Heart right ventricle (tissue), 16 donors: ENCODE results near the gene TDRD3. TPM values are rescaled to one million over a fixed set of nuclear protein-coding genes. Genes with fewer than 3 reads are reported as not detected.

ENCODE experiments used
- ATAC-seq, 8 donors: fragments of 200-7000 bp; cut with Tn5 transposase; one replicate each; pipeline ENCODE4 v1.9.1; 2020; ENCODE audit warnings: mild to moderate bottlenecking in 8 of 8, moderate library complexity in 8 of 8, moderate number of reproducible peaks in 1 of 8
- DNase-seq, 2 donors: peaks; one replicate each; pipeline ENCODE4 v3.0.0-alpha.2; 2020
- H3K27ac ChIP-seq, 10 donors: fragments of 200-600 bp; sonication (generic) in 2 of 10; one replicate each; pipeline versions ENCODE4 v1.5.0 to v1.8.0; 2020 to 2022; ENCODE audit warnings: mild to moderate bottlenecking in 3 of 10
- H3K27me3 ChIP-seq, 7 donors: fragments of 200-600 bp; one replicate each; pipeline ENCODE4 v1.8.0; 2021 to 2022; ENCODE audit warnings: mild to moderate bottlenecking in 2 of 7
- H3K36me3 ChIP-seq, 9 donors: fragments of 200-600 bp; sonication (generic) in 1 of 9; one replicate each; pipeline versions ENCODE4 v1.5.0 to v1.8.0; 2020 to 2022; ENCODE audit warnings: mild to moderate bottlenecking in 2 of 9
- H3K4me1 ChIP-seq, 9 donors: fragments of 200-600 bp; sonication (generic) in 1 of 9; one replicate each; pipeline versions ENCODE4 v1.5.0 to v1.8.0; 2020 to 2022; ENCODE audit warnings: mild to moderate bottlenecking in 4 of 9
- H3K4me3 ChIP-seq, 10 donors: fragments of 200-600 bp; sonication (generic) in 2 of 10; one replicate each; pipeline versions ENCODE4 v1.5.0 to v1.8.0; 2020 to 2022; ENCODE audit warnings: mild to moderate bottlenecking in 7 of 10, moderate library complexity in 2 of 10
- H3K9me3 ChIP-seq, 11 donors: fragments of 200-600 bp in 10 of 11; sonication (generic) in 2 of 11; one replicate each; pipeline versions ENCODE4 v1.5.0 to v1.8.0; 2013 to 2022; ENCODE audit warnings: mild to moderate bottlenecking in 2 of 11, control low read depth in 1 of 11, moderate library complexity in 1 of 11
- CTCF ChIP-seq, 9 donors: fragments of 200-600 bp; sonication (generic) in 2 of 9; IDR thresholded peaks; one replicate each; pipeline versions ENCODE4 v1.5.0 to v1.8.0; 2021 to 2022; ENCODE audit warnings: antibody characterized with exemption in 9 of 9, mild to moderate bottlenecking in 5 of 9, moderate library complexity in 1 of 9
- WGBS, 2 donors: extraction: QIAGEN DNeasy Blood & Tissue Kit; methylation state at CpG; one replicate each; pipeline ENCODE4 v1.1.7; 2013; ENCODE audit warnings: inconsistent platforms in 1 of 2; 5-methylcytosine and 5-hydroxymethylcytosine counted together
- intact Hi-C, 10 donors: fragments of 100-400 bp; cut with DNase I; formaldehyde crosslinking; loops; one replicate each; pipeline versions ENCODE4 v1.11.1 to v1.14.2; 2022
- polyA plus RNA-seq, 2 donors: library from polyadenylated mRNA; stranded (reverse); fragments of 200-250 nt; gene quantifications; one replicate each; pipeline ENCODE4 v1.2.3, GENCODE V29; 2013
- total RNA-seq, 10 donors: library from RNA; stranded (reverse); fragmentation: NEBNext Ultra II Directional in 3 of 10; extraction: Animal tissue kit (Norgen Biotek cat#: 25700) in 3 of 10; gene quantifications; one replicate each; pipeline versions ENCODE4 v1.2.1 to v1.2.4, GENCODE V29; 2021 to 2023
- donor health status: Arrhythmogenic right ventricular cardiomyopathy.
- donor health status: ischemic (EF 13 %, LVEDD 7.1; RV severe dilation, severe dysfunction).
- donor health status: healthy with polysubstance abuse.
- donor health status: DM: no; HTN: yes; CAD: no.
- donor health status: DM: no; HTN: no; CAD: no.
- donor health status: ischemic (EF 25% LVEDD 6.9; RV normal size, moderate dysfunction).
- donor health status: ischemic (EF 25% LVEDD 5.7; RV mildly dilated, moderate dysfunction).
- donor health status: healthy.
- donor health status: DM: yes; HTN: yes; CAD: no.
- donor health status: Ischemic cardiomyopathy.
- donor health status: ischemic (EF 35%, LVEDD 5.7; RV mildly dilated, moderate dysfunction).
- donor health status: nonischemic (EF 11% LVEDD 7.7; RV severe dilation, severe dysfunction).
- donor health status: DM: yes; HTN: yes; CAD: no.
- donor health status: PGD.
- donor health status: ischemic (EF 29% LVEDD 5.4; RV normal size, mild dysfunction).
- donor health status: nonischemic (EF 23%, LVEDD 6.1; RV moderate dilation, normal function).

Gene TDRD3
- total and polyA plus RNA-seq, 12 donors: 9.8 to 60.7 (median 47.2) TPM

GRCh38 chr13:60511637-60512036, 114.6 kb downstream of the TDRD3 start:
- ATAC-seq (no peak), DNase-seq (no peak)
- WGBS, 2 donors: 91% methylated on average over 2 of the region's 2 CpGs
- peaks cover 0 to 70% (median 31%) of the 10 kb centered on the region in 9 donors for H3K36me3 ChIP-seq
- no peaks in the 10 kb centered on the region for H3K27me3 ChIP-seq
- no peaks in the 10 kb centered on the region for H3K4me1 ChIP-seq
- peaks cover 0 to 11% (median 0%) of the 10 kb centered on the region in 11 donors for H3K9me3 ChIP-seq
- H3K4me3 ChIP-seq: no peak overlapping the region
- no peak for TF ChIP-seq CTCF (IDR thresholded peaks at IDR 0.05)
- intact Hi-C loops: no loop called here
- H3K27ac ChIP-seq: no peak overlapping the region

GRCh38 chr13:60514891-60515290, 117.9 kb downstream of the TDRD3 start:
- Histone ChIP-seq H3K27me3 (no peaks in the 10 kb centered on the region), H3K4me1 (no peaks in the 10 kb centered on the region), H3K27ac (no peak overlapping the region), H3K9me3 (peaks cover 0 to 11% (median 0%) of the 10 kb centered on the region in 11 donors), H3K4me3 (no peak overlapping the region), H3K36me3 (peaks cover 0 to 89% (median 31%) of the 10 kb centered on the region in 9 donors)
- DNase-seq (no peak), ATAC-seq (no peak)
- intact Hi-C loops: no loop called here
- no peak for TF ChIP-seq CTCF (IDR thresholded peaks at IDR 0.05)
- 99 to 100% methylated on average over 1 of the region's 1 CpG for WGBS, 2 donors

GRCh38 chr13:60519496-60519895, 122.5 kb downstream of the TDRD3 start:
- intact Hi-C loops: no loop called here
- ATAC-seq: no peak
- TF ChIP-seq CTCF (IDR thresholded peaks at IDR 0.05): no peak
- H3K4me1 ChIP-seq: no peaks in the 10 kb centered on the region
- H3K36me3 ChIP-seq: peaks cover 0 to 62% (median 4%) of the 10 kb centered on the region in 9 donors
- H3K9me3 ChIP-seq: no peaks in the 10 kb centered on the region
- DNase-seq: no peak
- H3K4me3 ChIP-seq: no peak overlapping the region
- no peak overlapping the region for H3K27ac ChIP-seq
- no peaks in the 10 kb centered on the region for H3K27me3 ChIP-seq

GRCh38 chr13:60520902-60521569, 124.0 kb downstream of the TDRD3 start:
- Histone ChIP-seq H3K4me1 (no peaks in the 10 kb centered on the region), H3K4me3 (no peak overlapping the region), H3K9me3 (no peaks in the 10 kb centered on the region), H3K27ac (no peak overlapping the region), H3K27me3 (no peaks in the 10 kb centered on the region), H3K36me3 (peaks cover 0 to 49% (median 4%) of the 10 kb centered on the region in 9 donors)
- no peak for DNase-seq
- 95 to 97% methylated on average over 4 of the region's 4 CpGs for WGBS, 2 donors
- no peak for ATAC-seq
- intact Hi-C loops: no loop called here
- TF ChIP-seq CTCF (IDR thresholded peaks at IDR 0.05): no peak
